IMR-90 (cell line): ENCODE data around the gene RPS6KA4. TPM values are rescaled to one million over a fixed set of nuclear protein-coding genes. Genes with fewer than 3 reads are reported as not detected.
A peak's percentile ranks its signal among the peaks of the same experiment; 100 is the strongest.

ENCODE experiments used
- ATAC-seq: fragments of 200-7000 bp; cut with Tn5 transposase; 2 replicates; pipeline ENCODE4 v1.9.1; 2020; ENCODE audit warnings: low read depth, mild to moderate bottlenecking, moderate library complexity
- BruUV-seq: library from RNA; stranded (reverse); fragments of 400-500 nt; replicated peaks from 2 replicates; lab custom pipeline; 2021; lab: Mats Ljungman, UMichigan
- CTCF ChIA-PET: fragments of 300-600 bp; formaldehyde crosslinking; extraction: SDS; loops from one replicate; lab custom pipeline; 2021; ENCODE audit warnings: antibody characterized with exemption; lab: Yijun Ruan, JAX
- POLR2A ChIA-PET: fragments of 300-600 bp; sonication (Branson Sonifier 250); formaldehyde crosslinking; loops from one replicate; lab custom pipeline; 2022; ENCODE audit warnings: antibody characterized with exemption; ENCODE audit not compliant: unreplicated experiment; lab: Charles Lee
- DNase-seq: peaks from one replicate; pipeline ENCODE4 v3.0.0; 2013
- H2AFZ ChIP-seq: replicated peaks from 2 replicates; pipeline ENCODE3; 2013; ENCODE audit warnings: low read length, mild to moderate bottlenecking; ENCODE audit not compliant: poor library complexity
- H2AK5ac ChIP-seq: 2 replicates; pipeline ENCODE4 v1.6.1; 2013; ENCODE audit warnings: low read depth, low read length, inconsistent platforms
- H2AK9ac ChIP-seq: replicated peaks from 2 replicates; pipeline ENCODE3; 2013; ENCODE audit warnings: mild to moderate bottlenecking, low read depth, low read length, moderate library complexity; ENCODE audit not compliant: poor library complexity
- H2BK120ac ChIP-seq: 2 replicates; pipeline ENCODE4 v1.6.1; 2013; ENCODE audit warnings: low read depth, low read length, inconsistent platforms
- H2BK15ac ChIP-seq: 3 replicates; pipeline ENCODE4 v1.6.1; 2013; ENCODE audit warnings: low read depth, low read length, inconsistent platforms
- H2BK20ac ChIP-seq: 2 replicates; pipeline ENCODE4 v1.6.1; 2013; ENCODE audit warnings: low read depth, mild to moderate bottlenecking, inconsistent platforms, low read length, moderate library complexity
- H2BK5ac ChIP-seq: 2 replicates; pipeline ENCODE4 v1.6.1; 2013; ENCODE audit warnings: mild to moderate bottlenecking, low read depth, low read length, inconsistent platforms; ENCODE audit not compliant: poor library complexity, severe bottlenecking
- H3K14ac ChIP-seq: replicated peaks from 2 replicates; pipeline ENCODE4 v1.6.1; 2013; ENCODE audit warnings: low read depth, low read length, inconsistent platforms
- H3K18ac ChIP-seq: 2 replicates; pipeline ENCODE4 v1.6.1; 2013; ENCODE audit warnings: low read depth, low read length, control low read depth
- H3K23ac ChIP-seq: 2 replicates; pipeline ENCODE4 v1.6.1; 2013; ENCODE audit warnings: low read depth, low read length, inconsistent platforms
- H3K27ac ChIP-seq: 2 replicates; pipeline ENCODE4 v1.5.1; 2013; ENCODE audit warnings: mild to moderate bottlenecking, control low read depth, low read length; ENCODE audit not compliant: insufficient read depth
- H3K27me3 ChIP-seq: 2 replicates; pipeline ENCODE4 v1.6.1; 2013; ENCODE audit warnings: low read length; ENCODE audit not compliant: control insufficient read depth, insufficient read depth
- H3K36me3 ChIP-seq: 2 replicates; pipeline ENCODE4 v1.6.1; 2013; ENCODE audit warnings: low read length, mixed read lengths; ENCODE audit not compliant: control insufficient read depth, insufficient read depth
- H3K4ac ChIP-seq: 2 replicates; pipeline ENCODE4 v1.6.1; 2013; ENCODE audit warnings: low read depth, low read length, inconsistent platforms
- H3K4me1 ChIP-seq: 2 replicates; pipeline ENCODE4 v1.6.1; 2013; ENCODE audit warnings: low read length, mixed read lengths; ENCODE audit not compliant: control insufficient read depth, insufficient read depth
- H3K4me2 ChIP-seq: 2 replicates; pipeline ENCODE4 v1.6.1; 2013; ENCODE audit warnings: low read depth, mild to moderate bottlenecking, control low read depth, low read length, moderate library complexity
- H3K4me3 ChIP-seq: 2 replicates; pipeline ENCODE4 v1.5.1; 2013; ENCODE audit warnings: low read depth, mild to moderate bottlenecking, control low read depth, low read length, moderate library complexity; ENCODE audit not compliant: insufficient read depth
- H3K56ac ChIP-seq: 2 replicates; pipeline ENCODE4 v1.6.1; 2013; ENCODE audit warnings: low read length, inconsistent platforms; ENCODE audit not compliant: insufficient read depth; ENCODE audit errors: extremely low read depth
- H3K79me1 ChIP-seq, 2 experiments: 2 replicates each; pipeline ENCODE4 v1.6.1; 2013; ENCODE audit warnings: low read length in 2 of 2, inconsistent platforms in 1 of 2, low read depth in 1 of 2
- H3K9ac ChIP-seq: 2 replicates; pipeline ENCODE4 v1.6.1; 2013; ENCODE audit warnings: low read depth, low read length, control low read depth
- H3K9me1 ChIP-seq: 2 replicates; pipeline ENCODE4 v1.6.1; 2013; ENCODE audit warnings: low read length, inconsistent platforms; ENCODE audit not compliant: insufficient read depth
- H3K9me3 ChIP-seq: 2 replicates; pipeline ENCODE4 v1.6.1; 2013; ENCODE audit warnings: low read length; ENCODE audit not compliant: control insufficient read depth, insufficient read depth
- H4K20me1 ChIP-seq: 2 replicates; pipeline ENCODE4 v1.6.1; 2013; ENCODE audit warnings: low read length, inconsistent platforms; ENCODE audit not compliant: insufficient read depth
- H4K5ac ChIP-seq: 2 replicates; pipeline ENCODE4 v1.6.1; 2013; ENCODE audit warnings: mild to moderate bottlenecking, low read depth, low read length, control low read depth
- H4K8ac ChIP-seq, 2 experiments: 2 replicates each; pipeline ENCODE4 v1.6.1; 2013; ENCODE audit warnings: low read depth in 2 of 2, low read length in 2 of 2, control low read depth in 1 of 2, inconsistent platforms in 1 of 2
- H4K91ac ChIP-seq: 2 replicates; pipeline ENCODE4 v1.6.1; 2013; ENCODE audit warnings: low read depth, low read length, inconsistent platforms; ENCODE audit not compliant: insufficient read depth
- BHLHE40 ChIP-seq: fragments of 150-350 bp; IDR thresholded peaks from 2 replicates; pipeline ENCODE4 v1.6.1; 2016; ENCODE audit warnings: mild to moderate bottlenecking, low read depth, low read length
- CEBPB ChIP-seq: IDR thresholded peaks from 2 replicates; pipeline ENCODE4 v1.6.1; 2012; ENCODE audit warnings: low read depth, low read length, improper control_type of control experiment
- CHD1 ChIP-seq: IDR thresholded peaks from 2 replicates; pipeline ENCODE4 v1.6.1; 2012; ENCODE audit warnings: low read depth, low read length, improper control_type of control experiment
- MAZ ChIP-seq: IDR thresholded peaks from 2 replicates; pipeline ENCODE4 v1.6.1; 2012; ENCODE audit warnings: low read depth, mild to moderate bottlenecking, low read length, improper control_type of control experiment, moderate library complexity, borderline replicate concordance
- MXI1 ChIP-seq: IDR thresholded peaks from 2 replicates; pipeline ENCODE4 v1.6.1; 2012; ENCODE audit warnings: low read depth, mild to moderate bottlenecking, low read length, moderate library complexity, borderline replicate concordance
- NFE2L2 ChIP-seq: fragments of 150-350 bp; IDR thresholded peaks from 2 replicates; pipeline ENCODE4 v1.6.1; 2016; ENCODE audit warnings: low read depth, mild to moderate bottlenecking, low read length
- POLR2A ChIP-seq: IDR thresholded peaks from 2 replicates; pipeline ENCODE4 v1.6.1; 2012; ENCODE audit warnings: mild to moderate bottlenecking, low read depth, low read length
- RAD21 ChIP-seq: IDR thresholded peaks from 2 replicates; pipeline ENCODE4 v1.6.1; 2012; ENCODE audit warnings: low read length, improper control_type of control experiment
- RCOR1 ChIP-seq: IDR thresholded peaks from 2 replicates; pipeline ENCODE4 v1.6.1; 2012; ENCODE audit warnings: mild to moderate bottlenecking, low read length, improper control_type of control experiment; ENCODE audit not compliant: insufficient replicate concordance
- RFX5 ChIP-seq: IDR thresholded peaks from 2 replicates; pipeline ENCODE4 v1.8.0; 2012; ENCODE audit warnings: low read depth, mild to moderate bottlenecking, low read length, moderate library complexity
- SMC3 ChIP-seq: fragments of 150-350 bp; IDR thresholded peaks from 2 replicates; pipeline ENCODE4 v1.6.1; 2016; ENCODE audit warnings: low read depth, mild to moderate bottlenecking, antibody characterized with exemption, low read length, moderate library complexity
- USF2 ChIP-seq: fragments of 150-350 bp; IDR thresholded peaks from 2 replicates; pipeline ENCODE4 v1.6.1; 2017; ENCODE audit warnings: mild to moderate bottlenecking, antibody characterized with exemption, low read length, low read depth
- WGBS, 2 experiments: methylation state at CpG; one replicate each; pipeline versions ENCODE4 v1.1.5 to v1.1.7; 2013; ENCODE audit warnings: missing lambda C conversion rate in 2 of 2; ENCODE audit not compliant: insufficient read length in 1 of 2; ENCODE audit errors: extremely low coverage in 2 of 2; 5-methylcytosine and 5-hydroxymethylcytosine counted together
- dilution Hi-C: fragments of 300-500 bp; cut with HindIII; formaldehyde crosslinking; loops from one replicate; pipeline ENCODE4 v1.14.3; 2018; ENCODE audit warnings: low sequenced_read_pairs; ENCODE audit not compliant: unreplicated experiment
- in situ Hi-C: fragments of 300-500 bp; cut with MboI; formaldehyde crosslinking; loops from 3 replicates; pipeline ENCODE4 v1.14.3; 2019; ENCODE audit warnings: low sequenced_read_pairs, inconsistent platforms, mixed read lengths
- intact Hi-C: fragments of 100-400 bp; cut with micrococcal nuclease; formaldehyde crosslinking; loops from 2 replicates; pipeline ENCODE4 v1.10.0; 2022
- polyA plus RNA-seq, 3 experiments: library from polyadenylated mRNA; depleted of rRNA; stranded (reverse); fragments of >200 nt; gene quantifications; 2 replicates each; pipeline ENCODE4 v1.2.3, GENCODE V29; 2012; ENCODE audit warnings: low replicate concordance in 1 of 3
- total RNA-seq: library from RNA; depleted of rRNA; stranded (reverse); fragments of >200 nt; gene quantifications from 2 replicates; pipeline ENCODE4 v1.2.3, GENCODE V29; 2012
- TF ChIP-seq, protein P1 (sequence below): conservative IDR thresholded peaks from 2 replicates; pipeline ENCODE4 v1.5.1; 2012; ENCODE audit warnings: mild to moderate bottlenecking, low read depth, low read length, improper control_type of control experiment

Gene RPS6KA4
- total and polyA plus RNA-seq, 2 of the 4 experiments (the other 2 are of a cell fraction) = 38.8 to 52.9 TPM

DNA sequence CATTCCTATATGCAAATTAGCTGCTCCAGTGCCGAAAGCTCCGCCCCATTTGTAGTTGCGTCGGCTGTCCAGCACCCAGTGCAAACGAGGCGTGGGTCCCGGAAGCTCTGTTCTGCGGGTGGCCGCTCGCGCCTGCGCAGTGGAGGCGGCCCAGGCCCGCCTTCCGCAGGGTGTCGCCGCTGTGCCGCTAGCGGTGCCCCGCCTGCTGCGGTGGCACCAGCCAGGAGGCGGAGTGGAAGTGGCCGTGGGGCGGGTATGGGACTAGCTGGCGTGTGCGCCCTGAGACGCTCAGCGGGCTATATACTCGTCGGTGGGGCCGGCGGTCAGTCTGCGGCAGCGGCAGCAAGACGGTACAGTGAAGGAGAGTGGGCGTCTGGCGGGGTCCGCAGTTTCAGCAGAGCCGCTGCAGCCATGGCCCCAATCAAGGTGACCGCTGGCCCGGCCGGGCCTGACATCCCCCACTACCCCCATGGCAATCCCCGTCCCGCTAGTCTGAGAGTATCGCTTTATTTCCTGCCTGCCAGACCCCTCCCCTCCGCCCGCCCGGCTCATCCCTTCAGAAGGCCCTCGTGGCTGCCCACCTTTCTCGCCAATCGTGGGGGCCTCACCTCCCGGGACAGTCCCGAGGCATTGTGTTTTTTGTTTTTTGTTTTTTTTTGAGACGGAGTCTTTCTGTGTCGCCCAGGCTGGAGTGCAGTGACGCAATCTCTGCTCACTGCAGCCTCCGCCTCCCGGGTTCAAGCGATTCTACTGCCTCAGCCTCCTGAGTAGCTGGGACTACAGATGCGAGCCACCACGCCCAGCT lies 40.8 kb upstream of the RPS6KA4 start, which contains the start of gene PRDX5:
Gene PRDX5 (plus strand): TSS at position 161 of the 805 bp plus-strand sequence. CDS start 95 bp downstream, at position 256.
- Histone ChIP-seq H3K14ac (peak within 1 kb of the TSS; percentile 95), H3K27me3 (no peaks in the 10 kb centered on the region), H4K91ac (peak within 1 kb of the TSS; percentile 94), H3K9me1 (peaks cover 14% of the 10 kb centered on the region), H2BK120ac (peak within 1 kb of the TSS; percentile 76), H3K79me1 (peaks cover 7 to 34% of the 10 kb centered on the region in 2 experiments), H4K8ac (peak within 1 kb of the TSS; percentile 91 to 99), H3K56ac (peak within 1 kb of the TSS; percentile 93), H2AK9ac (peak within 1 kb of the TSS; percentile 98), H2BK5ac (peak within 1 kb of the TSS; percentile 89), H2BK20ac (peak within 1 kb of the TSS; percentile 69), H4K20me1 (no peaks in the 10 kb centered on the region; the same call in 1 of the 2 replicates), H3K9me3 (no peaks in the 10 kb centered on the region), H3K4me2 (peak within 1 kb of the TSS; percentile 95), H3K27ac (peak within 1 kb of the TSS; percentile 79), H4K5ac (peak within 1 kb of the TSS; percentile 80), H3K4me3 (peak within 1 kb of the TSS; percentile 67), H3K18ac (peak within 1 kb of the TSS; percentile 42), H3K4ac (peak within 1 kb of the TSS; percentile 98), H3K4me1 (peaks cover 6% of the 10 kb centered on the region), H2BK15ac (peak within 1 kb of the TSS; percentile 76; the same call in 1 of the 3 replicates), H3K36me3 (peaks cover 31% of the 10 kb centered on the region), H3K9ac (peak within 1 kb of the TSS; percentile 91), H3K23ac (peak within 1 kb of the TSS; percentile 92), H2AFZ (peak within 1 kb of the TSS; percentile 85), H2AK5ac (peak within 1 kb of the TSS; percentile 96)
- dilution Hi-C loops (no loop called here), in situ Hi-C loops (no loop called here), intact Hi-C loops (loop anchor here (1.0 kb wide), 1 partner anchor 37 kb away; no protein-coding TSS in a partner anchor)
- DNase-seq = peak; percentile 94
- ChIA-PET CTCF (interaction anchor here (0.5 to 2.3 kb wide), 7 partner anchors 14 to 47 kb away, joined by 3 to 27 read pairs (median 6); no protein-coding TSS in a partner anchor), POLR2A (interaction anchor here (0.6 to 1.0 kb wide), 7 partner anchors 13 to 71 kb away, joined by 3 to 4 read pairs (median 3); partner anchors contain the start of gene ESRRA)
- peak; percentile 92 for ATAC-seq
- WGBS, 2 experiments = 0% methylated on average over 11 of the region's 61 CpGs; no CpG with 5 or more reads in 1 of the 2 experiments
- no TSS peak for BruUV-seq
- TF ChIP-seq USF2 (no peak), MXI1 (peak; percentile 64; the same call in 1 of the 2 replicates), CHD1 (no peak), CEBPB (peak; percentile 83), RFX5 (no peak), SMC3 (no peak), NFE2L2 (0 out of 2 replicates have a peak, but pooled peaks have one; percentile 1), BHLHE40 (peak; percentile 56; the same call in 1 of the 2 replicates), MAZ (0 out of 2 replicates have a peak, but pooled peaks have one; percentile 18), RAD21 (peak; percentile 47), POLR2A (peak; percentile 66), RCOR1 (no peak)
- TF ChIP-seq, protein P1, sequence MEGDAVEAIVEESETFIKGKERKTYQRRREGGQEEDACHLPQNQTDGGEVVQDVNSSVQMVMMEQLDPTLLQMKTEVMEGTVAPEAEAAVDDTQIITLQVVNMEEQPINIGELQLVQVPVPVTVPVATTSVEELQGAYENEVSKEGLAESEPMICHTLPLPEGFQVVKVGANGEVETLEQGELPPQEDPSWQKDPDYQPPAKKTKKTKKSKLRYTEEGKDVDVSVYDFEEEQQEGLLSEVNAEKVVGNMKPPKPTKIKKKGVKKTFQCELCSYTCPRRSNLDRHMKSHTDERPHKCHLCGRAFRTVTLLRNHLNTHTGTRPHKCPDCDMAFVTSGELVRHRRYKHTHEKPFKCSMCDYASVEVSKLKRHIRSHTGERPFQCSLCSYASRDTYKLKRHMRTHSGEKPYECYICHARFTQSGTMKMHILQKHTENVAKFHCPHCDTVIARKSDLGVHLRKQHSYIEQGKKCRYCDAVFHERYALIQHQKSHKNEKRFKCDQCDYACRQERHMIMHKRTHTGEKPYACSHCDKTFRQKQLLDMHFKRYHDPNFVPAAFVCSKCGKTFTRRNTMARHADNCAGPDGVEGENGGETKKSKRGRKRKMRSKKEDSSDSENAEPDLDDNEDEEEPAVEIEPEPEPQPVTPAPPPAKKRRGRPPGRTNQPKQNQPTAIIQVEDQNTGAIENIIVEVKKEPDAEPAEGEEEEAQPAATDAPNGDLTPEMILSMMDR = peak; percentile 48
